Astrocyte of the spinal cord (primary cell): Measurements from ENCODE around the gene SPRR3.

ENCODE experiments used
- DNase-seq: peaks from one replicate; pipeline ENCODE4 v3.0.0; 2011; ENCODE audit warnings: low read depth, low spot score
- H3K4me3 ChIP-seq: 2 replicates; pipeline ENCODE4 v1.5.1; 2011; ENCODE audit warnings: low read depth, mild to moderate bottlenecking, low read length, moderate library complexity
- CTCF ChIP-seq: IDR thresholded peaks from 2 replicates; pipeline ENCODE4 v1.5.1; 2012; ENCODE audit warnings: low read depth, mild to moderate bottlenecking, low read length, inconsistent platforms
- in situ Hi-C: cut with HindIII; loops from 2 replicates; pipeline ENCODE4 v1.10.0; 2017; ENCODE audit warnings: low sequenced_read_pairs

Gene SPRR3

DNA sequence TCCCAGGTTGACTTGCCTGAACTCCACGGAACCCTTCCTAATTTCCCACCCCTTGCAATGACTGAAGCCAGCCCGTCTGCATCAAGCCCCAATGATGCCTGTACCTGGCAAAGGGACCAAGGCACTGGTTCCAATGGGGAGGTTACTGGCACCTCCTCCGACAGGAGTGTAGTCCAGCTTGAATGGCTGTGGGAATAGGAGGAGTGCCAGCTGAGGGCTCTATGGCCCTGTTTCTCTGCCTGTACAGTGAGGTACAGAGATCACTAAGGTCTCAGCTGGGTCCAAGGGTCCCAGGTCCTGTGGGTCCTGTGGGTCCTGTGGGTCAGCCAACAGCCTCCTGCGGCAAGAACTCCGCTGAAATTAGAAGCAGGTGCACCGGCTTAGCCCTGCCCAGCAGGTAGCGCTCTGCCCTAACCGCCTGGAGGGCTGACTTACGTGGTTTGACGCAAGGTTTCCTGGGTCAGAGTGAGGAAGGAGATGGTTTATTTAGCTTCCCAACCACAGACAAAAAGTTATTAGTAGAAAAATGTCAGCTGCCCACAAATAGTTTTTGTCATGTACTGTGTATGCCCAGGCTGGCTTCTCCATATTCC is 41.0 kb upstream of the SPRR3 start:
- in situ Hi-C loops, result no loop called here
- H3K4me3 ChIP-seq, result no peak overlapping the region
- no peak for TF ChIP-seq CTCF
- no peak for DNase-seq

DNA sequence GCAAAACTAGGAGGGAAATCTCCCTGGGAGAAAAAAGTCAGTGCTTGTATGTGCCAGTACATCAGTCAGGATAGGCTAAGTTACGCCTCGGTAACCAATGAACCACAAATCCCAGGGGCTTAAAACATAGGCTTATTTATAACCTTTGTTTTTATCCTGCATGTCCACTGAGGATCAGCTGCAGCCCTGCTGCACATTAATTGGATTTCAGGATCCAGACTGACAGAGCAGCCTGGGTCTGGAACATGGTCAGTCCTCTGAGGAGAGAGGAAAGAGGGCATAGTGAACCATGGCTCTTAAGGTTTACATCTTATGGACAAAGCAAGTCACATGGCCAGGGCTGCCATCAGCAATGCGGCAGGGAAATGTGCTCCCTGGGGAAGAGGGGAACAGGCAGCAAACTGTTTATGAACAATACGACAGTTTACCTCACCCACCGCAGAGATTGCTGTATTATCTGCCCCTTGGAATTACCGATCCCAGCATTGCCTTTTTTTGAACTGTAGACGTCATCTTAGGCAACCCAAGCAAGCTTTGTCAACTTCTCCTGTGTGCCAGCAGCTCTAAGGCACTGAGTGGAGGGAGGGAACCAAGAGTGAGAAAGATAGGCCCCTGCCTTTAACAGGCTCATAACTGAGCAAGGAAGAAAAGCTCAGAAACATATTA is 40.2 kb upstream of the SPRR3 start:
- in situ Hi-C loops, result no loop called here

GRCh38 chr1:152962876-152963415 is 38.6 kb upstream of the SPRR3 start:
- no peak for TF ChIP-seq CTCF
- in situ Hi-C loops, result no loop called here

More for the DNA sequence above, 40.2 kb upstream of the SPRR3 start:
- H3K4me3 ChIP-seq, result no peak overlapping the region
- TF ChIP-seq CTCF, result no peak
- no peak for DNase-seq

DNA sequence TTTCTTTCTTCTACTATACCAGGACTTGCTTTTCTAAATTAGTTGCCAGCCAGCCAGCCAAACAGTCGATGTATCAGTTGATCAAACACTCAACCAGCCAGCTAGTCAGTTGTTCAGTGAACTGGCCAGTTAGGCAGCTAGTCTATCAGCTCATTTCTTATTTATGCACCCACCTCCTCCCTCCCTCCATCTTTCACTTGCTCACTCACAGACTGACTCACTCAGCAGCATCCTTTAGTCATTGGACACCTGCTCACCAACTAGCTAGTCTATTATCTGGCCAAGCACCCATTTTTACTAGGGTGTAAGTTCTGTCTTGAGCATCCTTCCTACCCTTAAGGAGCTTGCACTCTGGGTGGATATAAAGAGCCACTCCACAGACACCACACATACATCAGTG is 37.0 kb upstream of the SPRR3 start:
- DNase-seq, result no peak
- no peak for TF ChIP-seq CTCF
- no peak overlapping the region for H3K4me3 ChIP-seq
- in situ Hi-C loops, result no loop called here

More at GRCh38 chr1:152962876-152963415, 38.6 kb upstream of the SPRR3 start:
- DNase-seq, result no peak
- H3K4me3 ChIP-seq, result no peak overlapping the region

DNA sequence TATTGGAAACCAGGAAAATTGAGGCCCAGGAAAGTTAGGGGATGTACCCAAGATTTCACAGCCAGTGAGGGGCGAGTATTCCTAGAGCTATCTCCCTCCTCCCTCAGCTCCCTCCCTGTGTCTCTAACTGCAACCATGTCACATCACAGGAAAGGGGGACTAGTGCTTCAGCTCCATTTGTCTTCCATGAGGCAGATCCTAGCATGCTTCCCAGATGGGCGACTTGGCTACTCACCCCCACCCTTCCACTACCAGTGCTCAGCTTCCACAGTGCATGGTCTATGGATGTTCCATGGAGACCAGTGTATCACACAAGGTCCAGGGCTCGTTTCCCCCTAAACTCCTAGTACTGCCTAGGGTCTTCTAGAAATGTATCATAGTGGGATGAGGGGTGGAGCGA is 35.7 kb upstream of the SPRR3 start:
- H3K4me3 ChIP-seq, result no peak overlapping the region
- in situ Hi-C loops, result no loop called here
- TF ChIP-seq CTCF, result no peak
- DNase-seq, result no peak

GRCh38 chr1:152967201-152967600 is 34.3 kb upstream of the SPRR3 start:
- in situ Hi-C loops, result no loop called here
- H3K4me3 ChIP-seq, result no peak overlapping the region
- TF ChIP-seq CTCF, result no peak
- no peak for DNase-seq
